ENCODE data around the gene SCN1B. TPM values are rescaled to one million over a fixed set of nuclear protein-coding genes. Genes with fewer than 3 reads are reported as not detected.
A peak's percentile ranks its signal among the peaks of the same experiment; 100 is the strongest.

Gene SCN1B
- total and polyA plus RNA-seq, 2 of the 13 experiments (the other 11 are each of a cell fraction or from before 2014, with no cell fraction given) = 2.7 to 20.1 TPM

- TF ChIP-seq ZNF407 (CRISPR knock-in tag; IDR thresholded peaks at IDR 0.05; ENCODE audit: not compliant biosample characterization) = no peak
- no peak for TF ChIP-seq POGZ (CRISPR knock-in tag; IDR thresholded peaks at IDR 0.05)
- TF ChIP-seq PBX2 (CRISPR knock-in tag; IDR thresholded peaks at IDR 0.05) = no peak
- peak in 1 of 2 experiments; percentile 40; a peak in 1 of 4 replicates for TF ChIP-seq POLR2A (IDR thresholded peaks at IDR 0.05; ENCODE audit: insufficient read depth in 1 of 2, low read depth in 2 of 2, low read length in 2 of 2)
- no peak for TF ChIP-seq TEAD2 (CRISPR knock-in tag; IDR thresholded peaks at IDR 0.05)
- no peak for TF ChIP-seq ZNF619 (CRISPR knock-in tag; IDR thresholded peaks at IDR 0.05)
- no peak for TF ChIP-seq SYNCRIP (IDR thresholded peaks at IDR 0.05; ENCODE audit: insufficient read depth, low read depth, low read length)
- peak; percentile 95 for TF ChIP-seq AGO2 (optimal IDR thresholded peaks at IDR 0.05; ENCODE audit: low read depth, low read length)
- TF ChIP-seq WIZ (CRISPR knock-in tag; IDR thresholded peaks at IDR 0.05) = no peak
- TF ChIP-seq ZNF263 (CRISPR knock-in tag; IDR thresholded peaks at IDR 0.05) = no peak
- no peak for TF ChIP-seq KDM1A (CRISPR knock-in tag; IDR thresholded peaks at IDR 0.05)
- no peak for TF ChIP-seq ZNF713 (CRISPR knock-in tag; IDR thresholded peaks at IDR 0.05)
- TF ChIP-seq ZSCAN29 (CRISPR knock-in tag; conservative IDR thresholded peaks at IDR 0.05) = no peak
- TF ChIP-seq ZNF333 (CRISPR knock-in tag; IDR thresholded peaks at IDR 0.05; ENCODE audit: borderline replicate concordance) = no peak
- peak; percentile 29; the same call in 1 of the 2 replicates for TF ChIP-seq POLR2AphosphoS5 (IDR thresholded peaks at IDR 0.05; ENCODE audit: low read depth, low read length)
- no peak for TF ChIP-seq ZNF512B (CRISPR knock-in tag; IDR thresholded peaks at IDR 0.05; ENCODE audit: borderline replicate concordance)
These were observed 18.7 kb downstream of the SCN1B start (continued) for GRCh38 chr19:35048911-35049411.
